Ovary (tissue), 3 donors: ENCODE measurements around the gene GUCD1.

ENCODE experiments used
- EP300 ChIP-seq: sonication (generic); formaldehyde crosslinking; IDR thresholded peaks from one replicate; pipeline ENCODE4 v1.6.1; 2017; ENCODE audit warnings: antibody characterized with exemption
- POLR2A ChIP-seq: fragments of 450-650 bp; IDR thresholded peaks from one replicate; pipeline ENCODE4 v1.6.1; 2017; ENCODE audit warnings: antibody characterized with exemption, mild to moderate bottlenecking, moderate library complexity
- TF ChIP-seq, protein P1 (sequence below), 3 donors: fragments of 450-650 bp in 2 of 3; fragments of 200-600 bp in 1 of 3; IDR thresholded peaks; one replicate each; pipeline versions ENCODE4 v1.5.1 to v1.8.0; 2016 to 2022; ENCODE audit warnings: antibody characterized with exemption in 3 of 3, mild to moderate bottlenecking in 1 of 3
- donor health status: DM: no; HTN: no; CAD: no.

DNA sequence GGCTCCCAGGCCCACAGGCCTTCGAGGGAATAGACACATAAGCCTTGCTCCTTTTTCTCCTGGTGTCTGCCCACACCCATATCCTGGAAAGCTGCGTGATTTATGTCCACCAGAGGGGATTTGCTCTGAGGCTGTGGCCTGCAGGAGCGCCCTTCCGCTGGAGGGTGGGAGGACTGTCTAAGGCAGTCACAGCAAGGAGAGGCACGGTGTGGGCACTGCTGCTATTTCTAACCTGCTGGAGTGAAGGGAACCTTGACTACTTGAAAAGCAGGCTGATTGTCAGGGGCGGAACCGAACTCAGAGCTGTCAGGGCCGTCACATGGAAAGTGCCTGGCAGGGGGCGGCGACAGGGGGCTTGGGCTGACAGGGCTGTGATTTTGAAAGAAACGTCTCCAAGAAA lies 56.1 kb downstream of the GUCD1 start:
- TF ChIP-seq, protein P1, sequence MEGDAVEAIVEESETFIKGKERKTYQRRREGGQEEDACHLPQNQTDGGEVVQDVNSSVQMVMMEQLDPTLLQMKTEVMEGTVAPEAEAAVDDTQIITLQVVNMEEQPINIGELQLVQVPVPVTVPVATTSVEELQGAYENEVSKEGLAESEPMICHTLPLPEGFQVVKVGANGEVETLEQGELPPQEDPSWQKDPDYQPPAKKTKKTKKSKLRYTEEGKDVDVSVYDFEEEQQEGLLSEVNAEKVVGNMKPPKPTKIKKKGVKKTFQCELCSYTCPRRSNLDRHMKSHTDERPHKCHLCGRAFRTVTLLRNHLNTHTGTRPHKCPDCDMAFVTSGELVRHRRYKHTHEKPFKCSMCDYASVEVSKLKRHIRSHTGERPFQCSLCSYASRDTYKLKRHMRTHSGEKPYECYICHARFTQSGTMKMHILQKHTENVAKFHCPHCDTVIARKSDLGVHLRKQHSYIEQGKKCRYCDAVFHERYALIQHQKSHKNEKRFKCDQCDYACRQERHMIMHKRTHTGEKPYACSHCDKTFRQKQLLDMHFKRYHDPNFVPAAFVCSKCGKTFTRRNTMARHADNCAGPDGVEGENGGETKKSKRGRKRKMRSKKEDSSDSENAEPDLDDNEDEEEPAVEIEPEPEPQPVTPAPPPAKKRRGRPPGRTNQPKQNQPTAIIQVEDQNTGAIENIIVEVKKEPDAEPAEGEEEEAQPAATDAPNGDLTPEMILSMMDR (IDR thresholded peaks at IDR 0.05) = no peak
- TF ChIP-seq POLR2A = no peak
- TF ChIP-seq EP300 = no peak
